WTC11 (cell line): ENCODE data around the gene GJA5. TPM values are rescaled to one million over a fixed set of nuclear protein-coding genes. Genes with fewer than 3 reads are reported as not detected.

Experiments used
- ATAC-seq: fragments of 200-7000 bp; cut with Tn5 transposase; 2 replicates; pipeline ENCODE4 v1.10.0; 2021; ENCODE audit warnings: mild to moderate bottlenecking, moderate library complexity
- CTCF ChIA-PET: fragments of 300-600 bp; sonication (Branson Sonifier 250); formaldehyde crosslinking; loops from one replicate; lab custom pipeline; 2021; ENCODE audit warnings: antibody characterized with exemption; lab: Charles Lee
- POLR2A ChIA-PET: fragments of 350-600 bp; sonication (Branson Sonifier 250); formaldehyde crosslinking; loops from one replicate; lab custom pipeline; 2021; ENCODE audit warnings: antibody characterized with exemption; lab: Charles Lee
- DNase-seq: peaks from one replicate; pipeline ENCODE4 v3.0.0; 2021; ENCODE audit warnings: low spot score
- H3K27ac Mint-ChIP-seq: 2 replicates; pipeline ENCODE4 v1.8.0; 2021; ENCODE audit warnings: mixed read lengths
- H3K27me3 Mint-ChIP-seq: 2 replicates; pipeline ENCODE4 v1.8.0; 2021; ENCODE audit warnings: low read depth, mild to moderate bottlenecking, moderate library complexity, mixed read lengths
- H3K36me3 Mint-ChIP-seq: 2 replicates; pipeline ENCODE4 v1.8.0; 2021; ENCODE audit warnings: mixed read lengths
- H3K4me1 Mint-ChIP-seq: 2 replicates; pipeline ENCODE4 v1.8.0; 2022; ENCODE audit warnings: mixed read lengths
- H3K4me3 Mint-ChIP-seq: 2 replicates; pipeline ENCODE4 v1.8.0; 2021; ENCODE audit warnings: mild to moderate bottlenecking, moderate library complexity, mixed read lengths
- H3K9me3 Mint-ChIP-seq: 2 replicates; pipeline ENCODE4 v1.8.0; 2021; ENCODE audit warnings: mixed read lengths
- CBFB ChIP-seq: sonication (generic); formaldehyde crosslinking; IDR thresholded peaks from 2 replicates; pipeline ENCODE4 v1.8.1; 2022; ENCODE audit warnings: mild to moderate bottlenecking, low read depth, missing genetic modification reagents
- IRF1 ChIP-seq: sonication (generic); formaldehyde crosslinking; IDR thresholded peaks from 2 replicates; pipeline ENCODE4 v1.8.0; 2023; ENCODE audit warnings: missing genetic modification reagents
- IRF2 ChIP-seq: sonication (generic); formaldehyde crosslinking; IDR thresholded peaks from 2 replicates; pipeline ENCODE4 v1.8.0; 2022; ENCODE audit warnings: low read depth, missing genetic modification reagents, borderline replicate concordance
- JAZF1 ChIP-seq: fragments of 250-450 bp; sonication (Bioruptor Pico); IDR thresholded peaks from 2 replicates; pipeline ENCODE4 v1.9.0; 2021; ENCODE audit warnings: moderate library complexity, mild to moderate bottlenecking, inconsistent platforms
- MLX ChIP-seq: sonication (generic); formaldehyde crosslinking; IDR thresholded peaks from 2 replicates; pipeline ENCODE4 v1.8.1; 2023; ENCODE audit warnings: mild to moderate bottlenecking, missing genetic modification reagents, moderate library complexity
- NR1H2 ChIP-seq: sonication (generic); formaldehyde crosslinking; IDR thresholded peaks from 2 replicates; pipeline ENCODE4 v1.9.0; 2021; ENCODE audit warnings: mild to moderate bottlenecking, moderate library complexity, missing genetic modification reagents
- NR2C2 ChIP-seq: sonication (generic); formaldehyde crosslinking; IDR thresholded peaks from 2 replicates; pipeline ENCODE4 v1.8.0; 2022; ENCODE audit warnings: mild to moderate bottlenecking, missing genetic modification reagents
- PRRX2 ChIP-seq: fragments of 250-450 bp; sonication (Bioruptor Pico); IDR thresholded peaks from 2 replicates; pipeline ENCODE4 v1.8.0; 2021; ENCODE audit warnings: mild to moderate bottlenecking
- SOX15 ChIP-seq: fragments of 250-450 bp; sonication (Bioruptor Pico); IDR thresholded peaks from 2 replicates; pipeline ENCODE4 v1.9.0; 2021; ENCODE audit warnings: mild to moderate bottlenecking
- SP1 ChIP-seq: sonication (generic); formaldehyde crosslinking; conservative IDR thresholded peaks from 2 replicates; pipeline ENCODE4 v1.8.1; 2022; ENCODE audit warnings: missing genetic modification reagents
- ZNF138 ChIP-seq: sonication (generic); formaldehyde crosslinking; conservative IDR thresholded peaks from 2 replicates; pipeline ENCODE4 v1.8.1; 2022; ENCODE audit warnings: mild to moderate bottlenecking, moderate library complexity, missing genetic modification reagents
- ZNF219 ChIP-seq: sonication (generic); formaldehyde crosslinking; IDR thresholded peaks from 2 replicates; pipeline ENCODE4 v1.8.0; 2023; ENCODE audit warnings: missing genetic modification reagents, mild to moderate bottlenecking, borderline replicate concordance
- ZNF532 ChIP-seq: fragments of 250-450 bp; sonication (Bioruptor Pico); IDR thresholded peaks from 2 replicates; pipeline ENCODE4 v1.9.0; 2021; ENCODE audit warnings: mild to moderate bottlenecking, borderline replicate concordance
- ZNF671 ChIP-seq: fragments of 250-450 bp; sonication (Bioruptor Pico); IDR thresholded peaks from 2 replicates; pipeline ENCODE4 v1.8.0; 2021; ENCODE audit warnings: mild to moderate bottlenecking
- ZSCAN18 ChIP-seq: fragments of 250-450 bp; sonication (Bioruptor Pico); IDR thresholded peaks from 2 replicates; pipeline ENCODE4 v2.1.2; 2022; ENCODE audit warnings: mild to moderate bottlenecking, moderate library complexity
- total RNA-seq: library from RNA; stranded (reverse); gene quantifications from 3 replicates; pipeline ENCODE4 v1.2.3, GENCODE V29; 2021
- TF ChIP-seq, protein P1 (sequence below): sonication (generic); formaldehyde crosslinking; IDR thresholded peaks from 2 replicates; pipeline ENCODE4 v1.8.1; 2023; ENCODE audit warnings: mild to moderate bottlenecking, moderate library complexity, missing genetic modification reagents
- TF ChIP-seq, protein P2 (sequence below): sonication (generic); formaldehyde crosslinking; IDR thresholded peaks from 2 replicates; pipeline ENCODE4 v1.8.0; 2022; ENCODE audit warnings: mild to moderate bottlenecking, missing genetic modification reagents
- TF ChIP-seq, protein P3 (sequence below): sonication (generic); formaldehyde crosslinking; conservative IDR thresholded peaks from 2 replicates; pipeline ENCODE4 v1.8.1; 2022; ENCODE audit warnings: mild to moderate bottlenecking, missing genetic modification reagents
- TF ChIP-seq, protein P4 (sequence below): sonication (generic); formaldehyde crosslinking; IDR thresholded peaks from 2 replicates; pipeline ENCODE4 v1.8.0; 2022; ENCODE audit warnings: mild to moderate bottlenecking, missing genetic modification reagents

Gene GJA5
- total RNA-seq, 1 experiment from 2014 or later, result 2.2 TPM

- H3K4me1 Mint-ChIP-seq, result peaks cover 6% of the 10 kb centered on the region
- CTCF ChIA-PET, result no interaction called here
- DNase-seq (no peak), ATAC-seq (no peak)
- no peak overlapping the region for H3K4me3 Mint-ChIP-seq
- H3K9me3 Mint-ChIP-seq, result no peaks in the 10 kb centered on the region
- POLR2A ChIA-PET, result no interaction called here
- H3K27me3 Mint-ChIP-seq, result no peaks in the 10 kb centered on the region
- no peak for TF ChIP-seq PRRX2 (CRISPR knock-in tag)
- TF ChIP-seq MLX (CRISPR knock-in tag), result no peak
- TF ChIP-seq, protein P1, sequence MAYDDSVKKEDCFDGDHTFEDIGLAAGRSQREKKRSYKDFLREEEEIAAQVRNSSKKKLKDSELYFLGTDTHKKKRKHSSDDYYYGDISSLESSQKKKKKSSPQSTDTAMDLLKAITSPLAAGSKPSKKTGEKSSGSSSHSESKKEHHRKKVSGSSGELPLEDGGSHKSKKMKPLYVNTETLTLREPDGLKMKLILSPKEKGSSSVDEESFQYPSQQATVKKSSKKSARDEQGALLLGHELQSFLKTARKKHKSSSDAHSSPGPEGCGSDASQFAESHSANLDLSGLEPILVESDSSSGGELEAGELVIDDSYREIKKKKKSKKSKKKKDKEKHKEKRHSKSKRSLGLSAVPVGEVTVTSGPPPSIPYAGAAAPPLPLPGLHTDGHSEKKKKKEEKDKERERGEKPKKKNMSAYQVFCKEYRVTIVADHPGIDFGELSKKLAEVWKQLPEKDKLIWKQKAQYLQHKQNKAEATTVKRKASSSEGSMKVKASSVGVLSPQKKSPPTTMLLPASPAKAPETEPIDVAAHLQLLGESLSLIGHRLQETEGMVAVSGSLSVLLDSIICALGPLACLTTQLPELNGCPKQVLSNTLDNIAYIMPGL (CRISPR knock-in tag), result no peak
- no peak for TF ChIP-seq ZSCAN18 (CRISPR knock-in tag)
- no peak for TF ChIP-seq JAZF1
- no peak for TF ChIP-seq ZNF671 (CRISPR knock-in tag)
- TF ChIP-seq, protein P2, sequence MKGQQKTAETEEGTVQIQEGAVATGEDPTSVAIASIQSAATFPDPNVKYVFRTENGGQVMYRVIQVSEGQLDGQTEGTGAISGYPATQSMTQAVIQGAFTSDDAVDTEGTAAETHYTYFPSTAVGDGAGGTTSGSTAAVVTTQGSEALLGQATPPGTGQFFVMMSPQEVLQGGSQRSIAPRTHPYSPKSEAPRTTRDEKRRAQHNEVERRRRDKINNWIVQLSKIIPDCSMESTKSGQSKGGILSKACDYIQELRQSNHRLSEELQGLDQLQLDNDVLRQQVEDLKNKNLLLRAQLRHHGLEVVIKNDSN (CRISPR knock-in tag), result no peak
- TF ChIP-seq CBFB (CRISPR knock-in tag), result no peak
- TF ChIP-seq, protein P3, sequence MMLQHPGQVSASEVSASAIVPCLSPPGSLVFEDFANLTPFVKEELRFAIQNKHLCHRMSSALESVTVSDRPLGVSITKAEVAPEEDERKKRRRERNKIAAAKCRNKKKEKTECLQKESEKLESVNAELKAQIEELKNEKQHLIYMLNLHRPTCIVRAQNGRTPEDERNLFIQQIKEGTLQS (CRISPR knock-in tag), result no peak
- TF ChIP-seq IRF1, result no peak
- no peak for TF ChIP-seq NR1H2 (CRISPR knock-in tag)
- no peak for TF ChIP-seq ZNF138 (CRISPR knock-in tag)
- TF ChIP-seq, protein P4, sequence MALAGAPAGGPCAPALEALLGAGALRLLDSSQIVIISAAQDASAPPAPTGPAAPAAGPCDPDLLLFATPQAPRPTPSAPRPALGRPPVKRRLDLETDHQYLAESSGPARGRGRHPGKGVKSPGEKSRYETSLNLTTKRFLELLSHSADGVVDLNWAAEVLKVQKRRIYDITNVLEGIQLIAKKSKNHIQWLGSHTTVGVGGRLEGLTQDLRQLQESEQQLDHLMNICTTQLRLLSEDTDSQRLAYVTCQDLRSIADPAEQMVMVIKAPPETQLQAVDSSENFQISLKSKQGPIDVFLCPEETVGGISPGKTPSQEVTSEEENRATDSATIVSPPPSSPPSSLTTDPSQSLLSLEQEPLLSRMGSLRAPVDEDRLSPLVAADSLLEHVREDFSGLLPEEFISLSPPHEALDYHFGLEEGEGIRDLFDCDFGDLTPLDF, result no peak
- TF ChIP-seq NR2C2, result no peak
- TF ChIP-seq IRF2 (CRISPR knock-in tag), result no peak
- TF ChIP-seq SOX15 (CRISPR knock-in tag), result no peak
- no peak for TF ChIP-seq ZNF219 (CRISPR knock-in tag)
- TF ChIP-seq ZNF532 (CRISPR knock-in tag), result no peak
- TF ChIP-seq SP1 (CRISPR knock-in tag), result no peak
- no peaks in the 10 kb centered on the region for H3K36me3 Mint-ChIP-seq
- no peak overlapping the region for H3K27ac Mint-ChIP-seq
Observed at GRCh38 chr1:147756341-147756740, 4.1 kb downstream of the GJA5 start.
